Memory B cell (primary cell): ENCODE measurements around the gene CHRNB1.
"Not testable (repeated sequence)": the region's sequence is repeated elsewhere in the genome, so short reads cannot be mapped to it uniquely, and the experiment has no call there.

Experiments used
- ATAC-seq: fragments of 150-1000 bp; cut with Tn5 transposase; 2 replicates; pipeline ENCODE4 v1.10.0; 2021; ENCODE audit warnings: low read depth, mild to moderate bottlenecking, moderate library complexity
- DNase-seq, 2 donors: peaks; one replicate each; pipeline ENCODE4 v3.0.0; 2022; ENCODE audit warnings: low spot score in 2 of 2
- H3K27ac Mint-ChIP-seq: one replicate; pipeline ENCODE4 v1.8.0; 2022; ENCODE audit warnings: mild to moderate bottlenecking, moderate library complexity, mixed read lengths
- H3K27me3 Mint-ChIP-seq: one replicate; pipeline ENCODE4 v1.8.0; 2022; ENCODE audit warnings: mixed read lengths
- H3K36me3 Mint-ChIP-seq: one replicate; pipeline ENCODE4 v1.8.0; 2022; ENCODE audit warnings: mild to moderate bottlenecking, mixed read lengths
- H3K4me1 Mint-ChIP-seq: one replicate; pipeline ENCODE4 v1.8.0; 2022; ENCODE audit warnings: mixed read lengths
- H3K4me3 Mint-ChIP-seq: one replicate; pipeline ENCODE4 v1.8.0; 2022; ENCODE audit warnings: mild to moderate bottlenecking, moderate library complexity, mixed read lengths
- H3K9me3 Mint-ChIP-seq: one replicate; pipeline ENCODE4 v1.8.0; 2022; ENCODE audit warnings: mixed read lengths

CHRNB1 gene

DNA sequence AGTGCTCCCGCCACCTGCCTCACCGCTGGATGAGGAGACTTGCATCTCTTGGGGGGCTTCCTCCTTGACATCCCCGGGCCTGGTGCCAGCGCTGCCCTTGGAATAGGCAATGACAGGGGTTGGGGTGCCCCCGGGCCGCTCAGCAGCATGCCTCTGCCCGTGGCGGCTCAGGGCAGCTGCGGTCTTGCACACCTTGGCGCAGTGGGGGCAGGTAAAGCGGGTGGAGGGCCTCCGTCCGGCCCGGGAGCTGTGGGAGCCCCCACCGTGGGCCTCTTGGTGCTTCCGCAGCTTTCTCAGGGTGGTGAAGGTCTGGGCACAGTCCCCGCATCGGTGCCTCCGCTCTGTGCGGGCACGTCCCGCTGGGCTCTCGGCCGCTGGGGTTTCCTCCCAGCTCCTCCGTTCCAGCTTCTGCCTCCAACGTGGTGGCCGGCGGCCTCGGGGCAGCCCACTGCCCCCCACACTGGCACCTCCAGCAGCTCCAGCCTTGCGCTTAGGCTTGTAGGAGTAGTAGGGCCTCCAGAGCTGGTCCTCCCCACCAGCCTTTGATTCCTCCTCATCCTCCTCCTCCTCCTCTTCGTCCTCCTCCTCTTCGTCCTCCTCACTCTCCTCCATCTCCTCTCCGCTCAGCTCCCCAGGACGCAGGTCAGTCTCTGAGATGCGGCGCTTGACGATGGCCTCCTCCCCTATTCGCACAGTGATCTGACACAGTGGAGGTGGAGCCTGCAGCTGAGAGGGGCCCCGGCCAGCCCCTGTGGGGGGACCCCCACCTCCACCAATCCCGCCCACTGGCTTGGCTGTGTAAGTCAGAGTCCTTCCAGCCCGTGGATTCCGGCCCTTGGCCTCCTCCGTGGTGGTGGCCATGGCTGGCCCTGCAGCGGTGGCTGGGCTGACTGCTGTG is 17.9 kb downstream of the CHRNB1 start:
- no peak overlapping the region for H3K4me3 Mint-ChIP-seq
- peaks cover 14% of the 10 kb centered on the region for H3K36me3 Mint-ChIP-seq
- no peaks in the 10 kb centered on the region for H3K27me3 Mint-ChIP-seq
- no peak for ATAC-seq
- H3K4me1 Mint-ChIP-seq = peaks cover 10% of the 10 kb centered on the region
- no peak overlapping the region for H3K27ac Mint-ChIP-seq
- H3K9me3 Mint-ChIP-seq = no peaks in the 10 kb centered on the region
- no peak for DNase-seq

DNA sequence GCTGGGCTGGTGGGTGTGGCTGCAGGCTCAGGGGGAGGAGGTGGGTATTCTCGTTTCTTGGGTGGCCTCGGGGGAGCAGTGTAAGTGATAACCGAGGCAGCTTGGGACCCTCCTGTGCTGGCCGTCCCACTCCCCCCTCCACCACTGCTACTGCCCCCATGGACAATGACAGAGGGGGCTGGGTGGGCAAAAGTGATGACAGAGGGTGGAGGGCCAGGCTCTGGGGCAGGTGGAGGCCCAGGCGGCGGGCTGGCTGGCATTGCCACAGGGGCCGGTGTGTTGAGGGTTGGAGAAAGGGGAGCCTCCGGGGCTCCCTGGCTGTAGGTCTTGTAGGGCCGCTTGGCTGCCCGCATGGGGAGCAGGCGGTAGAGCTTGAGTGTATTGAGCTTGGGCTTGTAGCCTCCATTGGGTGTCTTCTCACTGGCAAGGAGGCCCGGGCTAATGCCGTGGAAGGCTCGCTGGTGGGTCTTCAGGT is 18.5 kb downstream of the CHRNB1 start:
- Mint-ChIP-seq H3K36me3 (peaks cover 14% of the 10 kb centered on the region), H3K27ac (no peak overlapping the region), H3K4me1 (peaks cover 10% of the 10 kb centered on the region), H3K4me3 (no peak overlapping the region), H3K9me3 (no peaks in the 10 kb centered on the region), H3K27me3 (no peaks in the 10 kb centered on the region)
- no peak for DNase-seq
- ATAC-seq = no peak

DNA sequence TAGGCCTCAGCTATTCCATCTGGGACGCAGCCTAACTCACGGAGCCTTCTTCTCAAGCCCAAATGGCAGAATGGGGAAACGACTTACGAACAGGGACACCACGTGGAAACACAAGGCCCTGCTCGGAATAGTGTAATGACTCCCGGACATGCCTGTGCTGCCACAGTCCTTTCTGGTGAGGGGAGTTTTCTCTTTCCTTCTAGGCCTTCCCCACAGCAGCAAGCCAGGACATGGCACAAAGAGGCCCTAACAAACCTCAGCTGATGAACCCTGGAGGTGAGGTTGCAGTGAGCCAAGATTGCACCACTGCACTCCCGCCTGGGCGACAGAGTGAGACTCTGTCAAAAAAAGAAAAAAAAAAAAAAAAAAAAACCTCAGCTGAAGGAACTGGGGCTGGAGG is 19.2 kb downstream of the CHRNB1 start:
- H3K4me3 Mint-ChIP-seq = no peak overlapping the region
- no peaks in the 10 kb centered on the region for H3K27me3 Mint-ChIP-seq
- H3K27ac Mint-ChIP-seq = no peak overlapping the region
- no peak for DNase-seq
- H3K4me1 Mint-ChIP-seq = peaks cover 14% of the 10 kb centered on the region
- ATAC-seq = no peak
- peaks cover 18% of the 10 kb centered on the region for H3K36me3 Mint-ChIP-seq
- H3K9me3 Mint-ChIP-seq = no peaks in the 10 kb centered on the region

DNA sequence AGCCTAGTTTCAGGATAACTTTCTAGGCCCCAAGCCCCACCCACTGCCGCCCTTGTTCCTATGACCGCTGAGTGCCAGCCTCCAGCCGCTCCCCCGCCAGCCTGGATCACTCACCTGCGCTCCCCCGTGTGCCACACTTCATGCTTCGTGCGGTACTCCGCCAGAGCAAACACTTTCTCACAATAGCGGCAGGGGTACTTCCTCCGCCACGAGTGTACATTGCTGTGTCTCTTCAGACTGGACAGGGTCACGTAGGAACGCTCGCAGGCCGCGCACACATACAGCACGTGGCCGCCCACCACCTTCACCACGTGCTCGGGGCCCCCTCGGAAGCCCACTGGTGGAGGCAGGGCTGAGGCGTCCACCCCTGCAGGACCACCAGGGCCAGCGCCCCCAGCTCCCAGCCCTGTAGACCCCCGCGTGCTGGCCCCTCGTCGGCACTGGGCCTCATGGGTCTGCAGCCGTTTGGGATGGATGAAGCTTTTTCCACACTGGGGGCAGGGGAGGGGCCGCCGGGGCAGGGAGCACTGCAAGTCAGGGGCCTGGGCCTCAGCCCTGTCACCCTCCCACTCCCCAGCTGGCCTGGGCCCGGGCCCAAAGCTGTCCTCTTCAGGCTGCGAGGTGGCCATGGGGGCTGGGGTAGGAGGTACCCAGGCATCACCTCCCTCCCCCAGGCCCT is 20.9 kb downstream of the CHRNB1 start:
- ATAC-seq (no peak), DNase-seq (no peak)
- no peak overlapping the region for H3K27ac Mint-ChIP-seq
- H3K4me1 Mint-ChIP-seq = peaks cover 14% of the 10 kb centered on the region
- H3K9me3 Mint-ChIP-seq = no peaks in the 10 kb centered on the region
- no peaks in the 10 kb centered on the region for H3K27me3 Mint-ChIP-seq
- H3K36me3 Mint-ChIP-seq = peaks cover 18% of the 10 kb centered on the region
- no peak overlapping the region for H3K4me3 Mint-ChIP-seq

DNA sequence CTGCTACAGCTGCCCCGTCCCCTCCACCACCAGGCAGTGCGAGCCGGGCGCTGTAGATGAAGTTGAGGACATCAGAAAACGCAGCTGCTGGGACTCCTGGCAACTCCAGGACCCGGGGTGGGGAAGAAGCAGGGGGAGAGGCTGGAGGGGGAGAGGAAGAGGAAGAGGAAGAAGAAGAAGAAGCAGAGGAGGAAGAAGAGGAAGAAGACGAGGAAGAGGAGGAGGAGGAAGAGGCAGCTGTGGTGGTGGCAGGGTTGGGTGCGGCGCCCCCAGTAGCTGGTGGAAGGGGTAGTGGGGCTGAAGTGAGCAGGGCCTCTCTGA is 21.4 kb downstream of the CHRNB1 start:
- ATAC-seq = no peak
- H3K27me3 Mint-ChIP-seq = no peaks in the 10 kb centered on the region
- H3K27ac Mint-ChIP-seq = no peak overlapping the region

DNA sequence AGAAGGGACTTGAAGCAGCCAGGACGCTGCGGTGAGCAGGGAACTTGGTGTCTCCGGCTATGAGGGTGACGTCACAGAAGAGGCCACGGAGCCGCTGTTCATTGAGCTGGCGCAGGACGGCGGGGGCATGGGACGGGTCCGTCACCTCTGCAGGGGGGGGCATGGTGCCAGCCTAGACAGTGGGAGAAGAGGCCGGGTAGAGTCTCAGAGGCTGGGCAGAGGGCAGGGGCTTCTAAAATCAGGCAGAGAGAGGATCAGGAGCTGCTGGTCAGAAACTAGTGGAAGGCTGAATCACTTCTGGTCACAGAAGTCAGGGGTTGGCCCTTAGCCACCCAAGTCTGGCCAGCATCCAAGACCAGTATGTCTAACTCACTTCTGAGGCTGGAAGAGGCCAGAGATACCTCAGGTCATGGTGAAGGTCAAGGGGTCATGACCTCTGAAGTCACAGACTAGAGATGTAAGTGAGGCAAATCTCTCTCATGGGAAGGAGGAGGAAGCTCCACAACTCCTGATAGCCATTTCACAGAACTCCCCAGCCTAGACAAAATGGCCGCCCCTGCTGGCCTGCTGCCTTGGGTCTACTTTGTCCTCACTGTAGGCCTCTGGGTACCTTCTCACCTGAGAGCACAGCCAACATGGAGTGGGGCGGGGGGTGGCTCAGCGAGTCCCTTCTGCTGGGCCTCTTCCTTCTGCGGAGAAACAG is 21.9 kb downstream of the CHRNB1 start:
- Mint-ChIP-seq H3K4me3 (no peak overlapping the region), H3K36me3 (peaks cover 18% of the 10 kb centered on the region)
- no peak for DNase-seq

More for the DNA sequence above, 21.4 kb downstream of the CHRNB1 start:
- Mint-ChIP-seq H3K4me3 (no peak overlapping the region), H3K4me1 (peaks cover 14% of the 10 kb centered on the region), H3K36me3 (peaks cover 18% of the 10 kb centered on the region), H3K9me3 (no peaks in the 10 kb centered on the region)
- DNase-seq = no peak

DNA sequence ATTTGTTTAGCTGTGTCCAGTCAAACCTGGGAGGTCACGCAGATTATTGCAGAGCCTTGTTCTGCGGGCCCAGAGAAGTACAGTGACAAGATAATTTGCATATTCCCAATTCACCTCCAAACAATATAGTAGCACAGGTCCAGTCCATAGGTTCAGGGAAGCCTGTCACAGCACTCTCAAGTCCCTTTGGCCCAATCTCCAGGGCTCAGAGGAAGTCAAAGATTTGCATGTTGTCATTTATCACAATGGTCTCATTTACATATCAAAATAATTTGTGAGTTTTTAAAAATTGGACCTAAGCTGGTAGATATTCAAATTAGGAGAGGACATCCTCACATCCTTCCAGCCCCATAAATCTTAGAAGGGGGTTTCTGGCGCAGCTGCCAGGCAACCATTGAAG is 22.6 kb downstream of the CHRNB1 start:
- no peaks in the 10 kb centered on the region for H3K27me3 Mint-ChIP-seq
- peaks cover 18% of the 10 kb centered on the region for H3K4me1 Mint-ChIP-seq
- H3K9me3 Mint-ChIP-seq = no peaks in the 10 kb centered on the region
- peaks cover 18% of the 10 kb centered on the region for H3K36me3 Mint-ChIP-seq
- no peak for DNase-seq
- H3K4me3 Mint-ChIP-seq = no peak overlapping the region
- H3K27ac Mint-ChIP-seq = no peak overlapping the region
- peak; percentile 53 for ATAC-seq

More for the DNA sequence above, 21.9 kb downstream of the CHRNB1 start:
- Mint-ChIP-seq H3K9me3 (no peaks in the 10 kb centered on the region), H3K27ac (no peak overlapping the region), H3K4me1 (peaks cover 15% of the 10 kb centered on the region), H3K27me3 (no peaks in the 10 kb centered on the region)
- no peak for ATAC-seq

DNA sequence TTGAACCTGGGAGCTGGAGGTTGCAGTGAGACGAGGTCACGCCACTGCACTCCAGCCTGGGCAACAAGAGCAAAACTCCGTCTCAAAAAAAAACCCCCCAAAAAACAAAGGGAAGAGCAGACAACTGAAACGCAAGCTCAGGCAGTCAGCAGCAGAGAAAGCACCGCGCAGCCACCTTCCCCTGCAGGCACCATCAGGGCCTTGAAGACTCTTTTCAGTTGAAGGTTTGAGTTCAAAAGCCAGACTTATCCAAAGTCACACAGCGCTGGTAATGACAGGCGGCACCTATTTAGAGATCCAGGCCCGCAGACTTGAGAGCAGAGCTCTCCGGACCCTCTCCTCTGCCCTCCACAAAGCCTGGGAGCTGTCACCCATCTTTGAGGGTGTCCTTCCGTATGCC is 23.4 kb downstream of the CHRNB1 start:
- H3K27me3 Mint-ChIP-seq = no peaks in the 10 kb centered on the region
- H3K9me3 Mint-ChIP-seq = no peaks in the 10 kb centered on the region
- H3K36me3 Mint-ChIP-seq = peaks cover 16% of the 10 kb centered on the region
- H3K4me1 Mint-ChIP-seq = peaks cover 18% of the 10 kb centered on the region
- no peak overlapping the region for H3K4me3 Mint-ChIP-seq
- no peak overlapping the region for H3K27ac Mint-ChIP-seq
- ATAC-seq (no peak), DNase-seq (no peak)

DNA sequence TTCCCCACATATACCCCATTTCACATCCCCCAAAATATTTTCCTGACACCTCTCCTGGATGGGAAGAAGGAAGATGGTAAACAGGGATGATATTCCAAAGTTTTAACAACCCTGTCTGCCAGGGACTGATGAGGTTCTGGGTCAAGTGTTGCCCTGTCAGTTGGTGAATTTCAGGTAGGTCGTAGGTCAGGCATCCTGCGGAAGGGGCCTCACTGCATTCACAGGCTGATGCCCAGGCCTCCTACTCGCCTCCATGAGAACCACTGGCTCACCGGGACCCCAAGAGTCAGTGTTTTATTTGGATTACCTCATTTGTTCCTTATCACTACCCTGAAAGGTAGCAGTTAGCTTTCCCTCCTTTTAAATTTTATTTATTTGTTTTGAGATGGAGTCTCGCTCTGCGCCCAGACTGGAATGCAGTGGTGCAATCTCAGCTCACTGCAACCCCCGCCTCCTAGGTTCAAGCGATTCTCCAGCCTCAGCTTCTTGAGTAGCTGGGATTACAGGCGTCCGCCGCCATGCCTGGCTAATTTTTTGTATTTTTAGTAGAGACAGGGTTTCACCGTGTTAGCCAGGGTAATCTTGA is 24.0 kb downstream of the CHRNB1 start:
- Mint-ChIP-seq H3K4me3 (no peak overlapping the region), H3K36me3 (peaks cover 14% of the 10 kb centered on the region), H3K9me3 (no peaks in the 10 kb centered on the region), H3K27me3 (no peaks in the 10 kb centered on the region), H3K4me1 (peaks cover 18% of the 10 kb centered on the region), H3K27ac (no peak overlapping the region)
- no peak for DNase-seq
- no peak for ATAC-seq

DNA sequence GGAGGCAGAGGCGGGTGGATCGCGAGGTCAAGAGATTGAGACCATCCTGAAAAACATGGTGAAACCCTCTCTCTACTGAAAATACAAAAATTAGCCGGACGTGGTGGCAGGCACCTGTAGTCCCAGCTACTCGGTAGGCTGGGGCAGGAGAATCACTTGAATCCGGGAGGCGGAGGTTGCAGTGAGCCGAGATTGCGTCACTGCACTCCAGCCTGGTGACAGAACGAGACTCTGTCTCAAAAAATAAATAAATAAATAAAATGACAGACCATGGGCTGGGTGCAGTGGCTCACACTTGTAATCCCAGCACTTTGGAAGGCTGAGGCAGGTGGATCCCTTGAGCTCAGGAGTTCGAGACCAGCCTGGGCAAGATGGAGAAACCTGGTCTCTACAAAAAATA is 25.0 kb downstream of the CHRNB1 start:
- not testable (repeated sequence) for H3K9me3 Mint-ChIP-seq, H3K27ac Mint-ChIP-seq, DNase-seq, H3K27me3 Mint-ChIP-seq, ATAC-seq, H3K4me3 Mint-ChIP-seq
- Mint-ChIP-seq H3K4me1 (peaks cover 18% of the 10 kb centered on the region), H3K36me3 (peaks cover 14% of the 10 kb centered on the region)

DNA sequence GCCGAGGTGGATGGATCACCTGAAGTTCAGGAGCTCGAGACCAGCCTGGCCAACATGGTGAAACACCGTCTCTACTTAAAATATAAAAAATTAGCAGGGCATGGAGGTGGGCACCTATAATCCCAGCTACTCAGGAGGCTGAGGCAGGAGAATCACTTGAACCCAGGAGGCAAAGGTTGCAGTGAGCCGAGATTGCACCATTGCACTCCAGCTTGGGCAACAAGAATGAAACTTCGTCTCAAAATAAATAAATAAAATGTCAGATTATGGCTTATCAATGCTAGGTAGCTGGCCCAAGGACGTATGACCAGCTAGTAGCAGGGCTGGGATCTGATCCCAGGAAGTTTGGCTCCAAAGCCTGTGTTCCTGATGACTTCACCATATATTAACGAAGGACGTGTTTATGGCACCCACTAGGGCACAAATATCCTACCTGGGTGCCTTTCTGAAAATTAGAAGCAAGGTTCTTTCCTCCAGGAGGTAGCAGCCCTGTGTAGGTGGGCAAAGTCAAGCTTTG is 25.7 kb downstream of the CHRNB1 start:
- H3K27ac Mint-ChIP-seq, DNase-seq, H3K9me3 Mint-ChIP-seq, H3K4me3 Mint-ChIP-seq, H3K27me3 Mint-ChIP-seq, ATAC-seq: not testable (repeated sequence)
- Mint-ChIP-seq H3K36me3 (peaks cover 14% of the 10 kb centered on the region), H3K4me1 (peaks cover 18% of the 10 kb centered on the region)

DNA sequence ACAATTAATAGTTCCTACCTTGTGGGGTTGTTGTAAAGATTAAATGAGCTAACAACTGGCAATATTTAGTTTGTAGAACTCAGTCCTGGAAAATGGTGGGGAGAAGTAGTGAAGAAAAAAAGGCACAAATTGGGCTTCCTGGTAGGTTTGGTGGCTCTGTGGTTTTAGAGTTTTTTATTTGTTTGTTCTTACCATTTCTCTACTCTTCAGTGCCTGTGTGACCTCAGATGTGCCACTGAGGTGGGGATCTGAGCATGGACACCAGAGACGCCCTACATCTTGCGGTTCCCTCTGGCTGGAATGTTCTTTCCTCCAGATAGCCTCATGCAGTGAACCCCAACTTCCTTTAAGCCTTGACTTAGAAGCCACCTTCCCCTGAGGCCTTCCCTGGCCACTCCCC is 26.9 kb downstream of the CHRNB1 start:
- no peaks in the 10 kb centered on the region for H3K27me3 Mint-ChIP-seq
- no peak overlapping the region for H3K4me3 Mint-ChIP-seq
- H3K36me3 Mint-ChIP-seq = peaks cover 5% of the 10 kb centered on the region
- peak overlapping the region; percentile 12 for H3K27ac Mint-ChIP-seq
- no peaks in the 10 kb centered on the region for H3K9me3 Mint-ChIP-seq
- ATAC-seq (no peak), DNase-seq (no peak)
- H3K4me1 Mint-ChIP-seq = peaks cover 22% of the 10 kb centered on the region

DNA sequence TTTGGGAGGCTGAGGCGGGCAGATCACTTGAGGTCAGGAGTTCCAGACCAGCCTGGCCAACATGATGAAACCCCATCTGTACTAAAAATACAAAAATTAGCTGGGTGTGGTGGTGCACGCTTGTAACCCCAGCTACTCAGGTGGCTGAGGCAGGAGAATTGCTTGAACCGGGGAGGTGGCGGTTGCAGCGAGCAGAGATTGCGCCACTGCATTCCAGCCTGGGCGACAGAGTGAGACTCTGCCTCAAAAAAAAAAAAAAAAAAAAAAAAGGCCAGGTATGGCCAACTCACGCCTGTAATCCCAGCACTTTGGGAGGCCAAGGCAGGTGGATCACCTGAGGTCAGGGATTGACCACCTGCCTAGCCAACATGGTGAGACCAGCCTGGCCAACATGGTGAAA is 29.9 kb downstream of the CHRNB1 start:
- not testable (repeated sequence) for H3K4me3 Mint-ChIP-seq, H3K9me3 Mint-ChIP-seq, H3K27me3 Mint-ChIP-seq, DNase-seq, H3K36me3 Mint-ChIP-seq, ATAC-seq, H3K27ac Mint-ChIP-seq
- peaks cover 32% of the 10 kb centered on the region for H3K4me1 Mint-ChIP-seq
